Retinal pigment epithelial cell (primary cell): Measurements from ENCODE around the gene GRIA1.
"Not testable (repeated sequence)": the region's sequence is repeated elsewhere in the genome, so short reads cannot be mapped to it uniquely, and the experiment has no call there.

Experiments used
- DNase-seq: peaks from one replicate; pipeline ENCODE4 v3.0.0-alpha.2; 2010; ENCODE audit warnings: low read depth
- H3K4me3 ChIP-seq: 2 replicates; pipeline ENCODE4 v1.5.1; 2011; ENCODE audit warnings: mild to moderate bottlenecking, low read length, control low read depth, moderate library complexity
- CTCF ChIP-seq: conservative IDR thresholded peaks from 2 replicates; pipeline ENCODE4 v1.5.1; 2011; ENCODE audit warnings: low read depth, low read length, control low read depth, inconsistent platforms

The GRIA1 gene

GRCh38 chr5:153714798-153715197 is 224.3 kb downstream of the GRIA1 start:
- H3K4me3 ChIP-seq: no peak overlapping the region
- no peak for TF ChIP-seq CTCF
- DNase-seq: no peak

- H3K4me3 ChIP-seq: no peak overlapping the region
- DNase-seq: no peak
Measured at GRCh38 chr5:153717287-153717686, 226.8 kb downstream of the GRIA1 start.

GRCh38 chr5:153718713-153719112 is 228.2 kb downstream of the GRIA1 start:
- H3K4me3 ChIP-seq: no peak overlapping the region
- no peak for DNase-seq
- no peak for TF ChIP-seq CTCF

More at GRCh38 chr5:153717287-153717686, 226.8 kb downstream of the GRIA1 start:
- TF ChIP-seq CTCF: no peak

- DNase-seq: no peak
- no peak for TF ChIP-seq CTCF
- H3K4me3 ChIP-seq: no peak overlapping the region
Measured at GRCh38 chr5:153719324-153719723, 228.9 kb downstream of the GRIA1 start.

GRCh38 chr5:153723022-153723610 is 232.6 kb downstream of the GRIA1 start:
- H3K4me3 ChIP-seq, DNase-seq: not testable (repeated sequence)

GRCh38 chr5:153742060-153742459 is 251.6 kb downstream of the GRIA1 start:
- no peak for TF ChIP-seq CTCF
- no peak overlapping the region for H3K4me3 ChIP-seq
- no peak for DNase-seq

- no peak for DNase-seq
- TF ChIP-seq CTCF: no peak
- no peak overlapping the region for H3K4me3 ChIP-seq
Measured at GRCh38 chr5:153744751-153745150, 254.3 kb downstream of the GRIA1 start.
